ENCODE measurements around the gene CCDC80. TPM values are rescaled to one million over a fixed set of nuclear protein-coding genes. Genes with fewer than 3 reads are reported as not detected.
"Not testable (repeated sequence)": the region's sequence is repeated elsewhere in the genome, so short reads cannot be mapped to it uniquely, and the experiment has no call there.

CCDC80 gene
- total and polyA plus RNA-seq, 2 of the 4 experiments (the other 2 are of a cell fraction), result 387 to 418 TPM

DNA sequence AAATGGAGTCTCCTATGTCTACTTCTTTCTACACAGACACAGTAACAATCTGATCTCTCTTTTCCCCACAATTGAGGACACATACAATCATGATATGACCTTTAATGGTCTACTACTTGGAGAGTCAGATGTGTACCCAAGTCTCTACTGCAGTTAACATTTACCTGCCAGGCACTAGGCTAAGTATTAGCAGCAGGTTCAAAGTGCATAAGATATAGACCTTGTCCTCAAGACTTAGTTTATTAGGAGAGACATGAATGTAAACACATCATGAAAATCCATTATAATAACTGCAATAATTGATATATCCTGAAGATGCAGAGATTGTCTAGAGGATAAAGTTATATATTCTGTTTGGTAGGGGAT, 76.0 kb downstream of the CCDC80 start:
- ChIA-PET POLR2A (ENCODE audit: unreplicated experiment) (no interaction called here), CTCF (no interaction called here)
- Histone ChIP-seq H4K8ac (ENCODE audit: low read depth in 2 of 2, low read length in 2 of 2) (no peak overlapping the region), H3K4ac (ENCODE audit: low read depth, low read length) (no peak overlapping the region), H3K4me1 (ENCODE audit: control insufficient read depth, insufficient read depth, low read length) (no peaks in the 10 kb centered on the region; the same call in 1 of the 2 replicates), H3K27ac (ENCODE audit: insufficient read depth, low read length) (no peak overlapping the region), H3K14ac (replicated peaks; ENCODE audit: low read depth, low read length) (no peak overlapping the region), H3K4me2 (ENCODE audit: low read depth, low read length) (no peak overlapping the region), H3K27me3 (ENCODE audit: control insufficient read depth, insufficient read depth, low read length) (no peaks in the 10 kb centered on the region), H2AK9ac (replicated peaks; ENCODE audit: low read depth, low read length, poor library complexity) (no peak overlapping the region), H2AK5ac (ENCODE audit: low read depth, low read length) (no peak overlapping the region), H4K91ac (ENCODE audit: insufficient read depth, low read depth, low read length) (no peak overlapping the region), H4K5ac (ENCODE audit: low read depth, low read length) (no peak overlapping the region), H2BK15ac (ENCODE audit: low read depth, low read length) (no peak overlapping the region), H3K56ac (ENCODE audit: extremely low read depth, insufficient read depth, low read length) (no peak overlapping the region), H3K9me3 (ENCODE audit: control insufficient read depth, insufficient read depth, low read length) (no peaks in the 10 kb centered on the region), H2BK20ac (ENCODE audit: low read depth, low read length) (no peak overlapping the region), H2BK120ac (ENCODE audit: low read depth, low read length) (no peak overlapping the region), H2AFZ (replicated peaks; ENCODE audit: low read length, poor library complexity) (no peak overlapping the region), H3K4me3 (ENCODE audit: insufficient read depth, low read depth, low read length) (no peak overlapping the region), H3K79me1 (ENCODE audit: low read depth in 1 of 2, low read length in 2 of 2) (peaks cover 9 to 19% of the 10 kb centered on the region in 2 experiments), H4K20me1 (ENCODE audit: insufficient read depth, low read length) (no peaks in the 10 kb centered on the region; the same call in 1 of the 2 replicates), H3K18ac (ENCODE audit: low read depth, low read length) (no peak overlapping the region), H3K9ac (ENCODE audit: low read depth, low read length) (no peak overlapping the region), H3K23ac (ENCODE audit: low read depth, low read length) (no peak overlapping the region), H3K36me3 (ENCODE audit: control insufficient read depth, insufficient read depth, low read length) (peaks cover 2% of the 10 kb centered on the region; the same call in 1 of the 2 replicates), H3K9me1 (ENCODE audit: insufficient read depth, low read length) (no peaks in the 10 kb centered on the region), H2BK5ac (ENCODE audit: low read depth, low read length, poor library complexity, severe bottlenecking) (no peak overlapping the region)
- in situ Hi-C loops (cut with MboI; ENCODE audit: low sequenced_read_pairs) (no loop called here), dilution Hi-C loops (cut with HindIII; ENCODE audit: low sequenced_read_pairs, unreplicated experiment) (no loop called here), intact Hi-C loops (cut with micrococcal nuclease) (no loop called here)
- no peak for TF ChIP-seq NFE2L2 (IDR thresholded peaks at IDR 0.05; ENCODE audit: low read depth, low read length)
- DNase-seq (no peak), ATAC-seq (ENCODE audit: low read depth) (no peak)
- no TSS peak for BruUV-seq (replicated peaks)

DNA sequence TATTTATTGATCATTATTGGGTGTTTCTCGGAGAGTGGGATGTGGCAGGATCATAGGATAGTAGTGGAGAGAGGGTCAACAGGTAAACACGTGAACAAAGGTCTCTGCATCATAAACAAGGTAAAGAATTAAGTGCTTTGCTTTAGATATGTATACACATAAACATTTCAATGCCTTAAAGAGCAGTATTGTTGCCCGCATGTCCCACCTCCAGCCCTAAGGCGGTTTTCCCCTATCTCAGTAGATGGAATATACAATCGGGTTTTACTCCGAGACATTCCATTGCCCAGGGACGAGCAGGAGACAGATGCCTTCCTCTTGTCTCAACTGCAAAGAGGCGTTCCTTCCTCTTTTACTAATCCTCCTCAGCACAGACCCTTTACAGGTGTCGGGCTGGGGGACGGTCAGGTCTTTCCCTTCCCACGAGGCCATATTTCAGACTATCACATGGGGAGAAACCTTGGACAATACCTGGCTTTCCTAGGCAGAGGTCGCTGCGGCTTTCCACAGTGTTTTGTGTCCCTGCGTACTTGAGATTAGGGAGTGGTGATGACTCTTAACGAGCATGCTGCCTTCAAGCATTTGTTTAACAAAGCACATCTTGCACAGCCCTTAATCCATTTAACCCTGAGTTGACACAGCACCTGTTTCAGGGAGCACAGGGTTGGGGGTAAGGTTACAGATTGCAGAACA, 76.5 kb downstream of the CCDC80 start:
- BruUV-seq (replicated peaks); dilution Hi-C loops (cut with HindIII; ENCODE audit: low sequenced_read_pairs, unreplicated experiment): not testable (repeated sequence)

More for the DNA sequence above, 76.5 kb downstream of the CCDC80 start:
- H3K27me3 ChIP-seq (ENCODE audit: control insufficient read depth, insufficient read depth, low read length); ATAC-seq (ENCODE audit: low read depth); H3K4me3 ChIP-seq (ENCODE audit: insufficient read depth, low read depth, low read length); H3K4me1 ChIP-seq (ENCODE audit: control insufficient read depth, insufficient read depth, low read length); H4K8ac ChIP-seq (ENCODE audit: low read depth in 2 of 2, low read length in 2 of 2); H2BK20ac ChIP-seq (ENCODE audit: low read depth, low read length); H4K5ac ChIP-seq (ENCODE audit: low read depth, low read length); H2AK9ac ChIP-seq (replicated peaks; ENCODE audit: low read depth, low read length, poor library complexity); H2BK5ac ChIP-seq (ENCODE audit: low read depth, low read length, poor library complexity, severe bottlenecking); in situ Hi-C loops (cut with MboI; ENCODE audit: low sequenced_read_pairs); POLR2A ChIA-PET (ENCODE audit: unreplicated experiment); CTCF ChIA-PET; H3K27ac ChIP-seq (ENCODE audit: insufficient read depth, low read length); H3K14ac ChIP-seq (replicated peaks; ENCODE audit: low read depth, low read length); H3K9me1 ChIP-seq (ENCODE audit: insufficient read depth, low read length); H3K9me3 ChIP-seq (ENCODE audit: control insufficient read depth, insufficient read depth, low read length); H2AK5ac ChIP-seq (ENCODE audit: low read depth, low read length); H4K91ac ChIP-seq (ENCODE audit: insufficient read depth, low read depth, low read length); H4K20me1 ChIP-seq (ENCODE audit: insufficient read depth, low read length); H3K56ac ChIP-seq (ENCODE audit: extremely low read depth, insufficient read depth, low read length); H3K18ac ChIP-seq (ENCODE audit: low read depth, low read length); H3K4me2 ChIP-seq (ENCODE audit: low read depth, low read length); H3K36me3 ChIP-seq (ENCODE audit: control insufficient read depth, insufficient read depth, low read length); DNase-seq; H3K23ac ChIP-seq (ENCODE audit: low read depth, low read length); H3K4ac ChIP-seq (ENCODE audit: low read depth, low read length); intact Hi-C loops (cut with micrococcal nuclease); H2BK120ac ChIP-seq (ENCODE audit: low read depth, low read length); H3K9ac ChIP-seq (ENCODE audit: low read depth, low read length); H2BK15ac ChIP-seq (ENCODE audit: low read depth, low read length); H2AFZ ChIP-seq (replicated peaks; ENCODE audit: low read length, poor library complexity): not testable (repeated sequence)
- no CpG with 5 or more reads among the region's 15 CpGs for WGBS, 2 experiments (ENCODE audit: extremely low coverage in 2 of 2, insufficient read length in 1 of 2)
- peaks cover 9 to 24% of the 10 kb centered on the region in 2 experiments for H3K79me1 ChIP-seq (ENCODE audit: low read depth in 1 of 2, low read length in 2 of 2)

Measured in IMR-90 (cell line).